ENCODE data around the gene ADARB1.
A peak's percentile ranks its signal among the peaks of the same experiment; 100 is the strongest.

ADARB1 gene

DNA sequence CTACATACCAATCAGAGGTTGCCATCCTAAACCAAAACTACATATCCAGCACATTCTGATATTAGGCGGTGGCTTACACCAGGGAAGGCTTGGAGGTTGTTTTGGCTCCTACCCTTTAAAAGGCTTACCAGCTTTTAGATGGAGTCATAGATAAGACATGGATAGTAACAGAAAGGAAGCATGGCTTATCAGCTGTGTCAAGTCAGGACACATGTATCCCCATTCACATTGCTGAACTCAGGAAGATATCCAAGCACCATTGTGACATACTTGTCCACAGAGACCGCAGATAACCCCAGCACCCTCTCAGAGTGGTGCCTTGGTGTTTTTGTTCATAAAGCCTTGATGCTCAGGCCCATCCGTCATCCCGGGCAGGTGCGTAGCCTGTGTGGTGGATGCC lies 39.7 kb downstream of the ADARB1 start:
- WGBS: 95% methylated on average over 5 of the region's 5 CpGs
- no peak overlapping the region for H2AFZ ChIP-seq (ENCODE audit: low read depth, low read length)
- H3K27ac ChIP-seq (ENCODE audit: low read length, poor library complexity, severe bottlenecking): no peak overlapping the region
- H3K36me3 ChIP-seq (ENCODE audit: control insufficient read depth in 1 of 2, insufficient read depth in 2 of 2, low read depth in 1 of 2, low read length in 2 of 2): peaks cover 0 to 3% of the 10 kb centered on the region in 2 experiments
- no peak overlapping the region for H2BK15ac ChIP-seq (ENCODE audit: low read depth, poor library complexity, severe bottlenecking)
- no peak overlapping the region for H3K4me2 ChIP-seq (ENCODE audit: low read length, poor library complexity, severe bottlenecking)
- no peaks in the 10 kb centered on the region for H3K9me3 ChIP-seq (ENCODE audit: control insufficient read depth, low read length)
- no peaks in the 10 kb centered on the region for H3K27me3 ChIP-seq (ENCODE audit: control insufficient read depth in 1 of 2, insufficient read depth in 1 of 2, low read length in 2 of 2)
- H2BK120ac ChIP-seq (ENCODE audit: low read depth, low read length): no peak overlapping the region
- H3K18ac ChIP-seq (ENCODE audit: low read depth in 1 of 2, low read length in 2 of 2): no peak overlapping the region
- no peak overlapping the region for H3K14ac ChIP-seq (ENCODE audit: low read length in 2 of 2)
- no peak overlapping the region for H4K8ac ChIP-seq (ENCODE audit: low read length)
- H3K9ac ChIP-seq (ENCODE audit: low read length): no peak overlapping the region
- H3K4ac ChIP-seq (ENCODE audit: low read depth in 1 of 2, low read length in 2 of 2): no peak overlapping the region
- H2BK5ac ChIP-seq (ENCODE audit: low read depth, low read length, poor library complexity, severe bottlenecking): no peak overlapping the region
- H2BK12ac ChIP-seq (ENCODE audit: low read length in 2 of 2): no peak overlapping the region
- no peak overlapping the region for H4K91ac ChIP-seq (ENCODE audit: low read length)
- H3K23ac ChIP-seq (ENCODE audit: low read length in 2 of 2): no peak overlapping the region
- H3K4me1 ChIP-seq (ENCODE audit: control insufficient read depth, insufficient read depth, low read depth, low read length): peaks cover 13% of the 10 kb centered on the region
- no peak overlapping the region for H2AK5ac ChIP-seq (ENCODE audit: low read length, severe bottlenecking)
- DNase-seq: no peak
- peaks cover 21% of the 10 kb centered on the region for H3K79me1 ChIP-seq (replicated peaks; ENCODE audit: low read length, poor library complexity, severe bottlenecking)
- H3K4me3 ChIP-seq (ENCODE audit: insufficient read depth in 1 of 2, low read depth in 1 of 2, low read length in 2 of 2): no peak overlapping the region

DNA sequence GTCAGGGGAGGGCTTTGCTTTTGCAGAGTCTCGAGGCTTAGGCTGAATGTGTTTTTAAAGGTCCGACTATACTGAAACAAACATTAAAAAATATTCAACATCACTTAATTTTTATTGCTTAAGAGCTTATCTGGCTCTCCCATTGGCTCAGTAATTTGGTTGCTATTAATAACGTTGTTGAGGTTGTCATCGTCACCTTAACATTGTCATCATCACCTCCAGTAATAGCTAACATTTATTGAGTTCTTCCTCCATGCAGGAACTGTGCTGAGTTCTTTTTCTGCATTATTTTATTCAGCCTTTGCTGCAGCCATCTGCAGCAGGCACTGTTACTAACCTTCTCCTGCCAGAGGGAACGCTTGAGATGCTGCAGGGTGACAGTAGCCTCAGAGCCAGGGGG lies 40.1 kb downstream of the ADARB1 start:
- Histone ChIP-seq H3K23ac (ENCODE audit: low read length in 2 of 2) (no peak overlapping the region), H2BK15ac (ENCODE audit: low read depth, poor library complexity, severe bottlenecking) (no peak overlapping the region), H3K4me2 (ENCODE audit: low read length, poor library complexity, severe bottlenecking) (no peak overlapping the region), H3K27me3 (ENCODE audit: control insufficient read depth in 1 of 2, insufficient read depth in 1 of 2, low read length in 2 of 2) (no peaks in the 10 kb centered on the region), H3K4me1 (ENCODE audit: control insufficient read depth, insufficient read depth, low read depth, low read length) (peaks cover 10% of the 10 kb centered on the region), H3K4me3 (ENCODE audit: insufficient read depth in 1 of 2, low read depth in 1 of 2, low read length in 2 of 2) (no peak overlapping the region), H3K14ac (ENCODE audit: low read length in 2 of 2) (no peak overlapping the region), H3K36me3 (ENCODE audit: control insufficient read depth in 1 of 2, insufficient read depth in 2 of 2, low read depth in 1 of 2, low read length in 2 of 2) (peaks cover 0 to 3% of the 10 kb centered on the region in 2 experiments), H2AFZ (ENCODE audit: low read depth, low read length) (no peak overlapping the region), H4K91ac (ENCODE audit: low read length) (no peak overlapping the region), H2BK120ac (ENCODE audit: low read depth, low read length) (no peak overlapping the region), H2BK12ac (ENCODE audit: low read length in 2 of 2) (no peak overlapping the region), H3K4ac (ENCODE audit: low read depth in 1 of 2, low read length in 2 of 2) (no peak overlapping the region), H3K79me1 (replicated peaks; ENCODE audit: low read length, poor library complexity, severe bottlenecking) (peaks cover 19% of the 10 kb centered on the region), H4K8ac (ENCODE audit: low read length) (no peak overlapping the region), H2BK5ac (ENCODE audit: low read depth, low read length, poor library complexity, severe bottlenecking) (no peak overlapping the region), H3K9ac (ENCODE audit: low read length) (no peak overlapping the region), H3K18ac (ENCODE audit: low read depth in 1 of 2, low read length in 2 of 2) (no peak overlapping the region), H3K27ac (ENCODE audit: low read length, poor library complexity, severe bottlenecking) (no peak overlapping the region), H3K9me3 (ENCODE audit: control insufficient read depth, low read length) (no peaks in the 10 kb centered on the region), H2AK5ac (ENCODE audit: low read length, severe bottlenecking) (no peak overlapping the region)
- WGBS: 95% methylated on average over 4 of the region's 5 CpGs
- DNase-seq: no peak

DNA sequence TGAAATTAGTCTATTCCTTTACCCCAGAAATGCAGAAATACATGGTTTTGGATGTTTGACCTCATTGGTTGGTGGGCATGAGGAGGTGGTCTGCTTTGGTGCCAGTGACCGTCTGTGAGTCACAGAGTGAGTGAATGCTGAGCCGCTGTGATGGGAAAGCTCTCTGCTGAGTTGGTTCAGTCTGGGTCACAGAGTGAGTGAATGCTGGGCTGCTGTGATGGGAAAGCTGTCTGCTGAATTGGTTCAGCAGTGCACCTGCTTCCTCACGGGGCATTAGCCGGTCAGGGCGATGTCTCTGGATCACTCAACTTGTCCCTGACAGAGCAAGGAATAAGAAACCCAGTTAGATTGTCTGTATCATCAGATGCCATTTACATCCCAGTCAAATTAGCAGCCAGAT lies 40.8 kb downstream of the ADARB1 start:
- H3K9ac ChIP-seq (ENCODE audit: low read length): no peak overlapping the region
- no peak overlapping the region for H2BK120ac ChIP-seq (ENCODE audit: low read depth, low read length)

DNA sequence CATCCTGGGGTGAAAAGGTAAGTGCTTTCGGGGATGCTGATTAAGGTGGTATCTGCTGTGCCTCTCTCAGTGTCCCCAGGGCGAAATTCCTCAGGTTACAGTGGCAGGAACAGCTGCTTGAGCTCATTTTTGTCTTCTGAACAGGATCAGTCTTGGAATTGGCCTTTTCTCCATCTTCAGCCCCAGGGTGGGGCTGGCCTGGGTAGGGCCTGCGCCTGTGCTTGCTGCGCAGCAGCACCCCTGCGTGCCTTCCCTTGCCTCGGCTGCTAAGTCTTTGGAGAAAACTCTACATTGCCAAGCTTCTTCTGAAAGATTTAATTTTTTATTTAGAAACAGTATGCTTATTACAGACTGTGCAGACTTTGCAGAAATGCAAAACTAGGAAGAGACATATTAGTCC lies 41.7 kb downstream of the ADARB1 start:
- Histone ChIP-seq H3K9me3 (ENCODE audit: control insufficient read depth, low read length) (no peaks in the 10 kb centered on the region), H3K27me3 (ENCODE audit: control insufficient read depth in 1 of 2, insufficient read depth in 1 of 2, low read length in 2 of 2) (no peaks in the 10 kb centered on the region), H2BK15ac (ENCODE audit: low read depth, poor library complexity, severe bottlenecking) (no peak overlapping the region), H2AK5ac (ENCODE audit: low read length, severe bottlenecking) (no peak overlapping the region), H3K4me1 (ENCODE audit: control insufficient read depth, insufficient read depth, low read depth, low read length) (peaks cover 7% of the 10 kb centered on the region), H2AFZ (ENCODE audit: low read depth, low read length) (no peak overlapping the region), H2BK12ac (ENCODE audit: low read length in 2 of 2) (no peak overlapping the region), H4K91ac (ENCODE audit: low read length) (no peak overlapping the region), H3K27ac (ENCODE audit: low read length, poor library complexity, severe bottlenecking) (no peak overlapping the region), H3K4me2 (ENCODE audit: low read length, poor library complexity, severe bottlenecking) (no peak overlapping the region), H3K4ac (ENCODE audit: low read depth in 1 of 2, low read length in 2 of 2) (no peak overlapping the region), H2BK120ac (ENCODE audit: low read depth, low read length) (no peak overlapping the region), H3K23ac (ENCODE audit: low read length in 2 of 2) (peak overlapping the region in 1 of 2 experiments; percentile 54), H3K4me3 (ENCODE audit: insufficient read depth in 1 of 2, low read depth in 1 of 2, low read length in 2 of 2) (no peak overlapping the region), H3K79me1 (replicated peaks; ENCODE audit: low read length, poor library complexity, severe bottlenecking) (peaks cover 19% of the 10 kb centered on the region), H3K18ac (ENCODE audit: low read depth in 1 of 2, low read length in 2 of 2) (no peak overlapping the region), H3K36me3 (ENCODE audit: control insufficient read depth in 1 of 2, insufficient read depth in 2 of 2, low read depth in 1 of 2, low read length in 2 of 2) (peaks cover 0 to 3% of the 10 kb centered on the region in 2 experiments), H4K8ac (ENCODE audit: low read length) (no peak overlapping the region), H2BK5ac (ENCODE audit: low read depth, low read length, poor library complexity, severe bottlenecking) (no peak overlapping the region), H3K9ac (ENCODE audit: low read length) (no peak overlapping the region), H3K14ac (ENCODE audit: low read length in 2 of 2) (no peak overlapping the region)
- no peak for DNase-seq
- 97% methylated on average over 4 of the region's 6 CpGs for WGBS

More for the DNA sequence above, 40.8 kb downstream of the ADARB1 start:
- Histone ChIP-seq H3K4me3 (ENCODE audit: insufficient read depth in 1 of 2, low read depth in 1 of 2, low read length in 2 of 2) (no peak overlapping the region), H3K18ac (ENCODE audit: low read depth in 1 of 2, low read length in 2 of 2) (no peak overlapping the region), H3K14ac (ENCODE audit: low read length in 2 of 2) (no peak overlapping the region), H3K79me1 (replicated peaks; ENCODE audit: low read length, poor library complexity, severe bottlenecking) (peaks cover 19% of the 10 kb centered on the region), H2AFZ (ENCODE audit: low read depth, low read length) (no peak overlapping the region), H2BK15ac (ENCODE audit: low read depth, poor library complexity, severe bottlenecking) (no peak overlapping the region), H3K36me3 (ENCODE audit: control insufficient read depth in 1 of 2, insufficient read depth in 2 of 2, low read depth in 1 of 2, low read length in 2 of 2) (peaks cover 0 to 3% of the 10 kb centered on the region in 2 experiments), H3K23ac (ENCODE audit: low read length in 2 of 2) (no peak overlapping the region), H3K4me2 (ENCODE audit: low read length, poor library complexity, severe bottlenecking) (no peak overlapping the region), H4K8ac (ENCODE audit: low read length) (no peak overlapping the region), H3K27ac (ENCODE audit: low read length, poor library complexity, severe bottlenecking) (no peak overlapping the region), H3K9me3 (ENCODE audit: control insufficient read depth, low read length) (no peaks in the 10 kb centered on the region), H2BK12ac (ENCODE audit: low read length in 2 of 2) (no peak overlapping the region), H2BK5ac (ENCODE audit: low read depth, low read length, poor library complexity, severe bottlenecking) (no peak overlapping the region), H2AK5ac (ENCODE audit: low read length, severe bottlenecking) (no peak overlapping the region), H4K91ac (ENCODE audit: low read length) (no peak overlapping the region), H3K27me3 (ENCODE audit: control insufficient read depth in 1 of 2, insufficient read depth in 1 of 2, low read length in 2 of 2) (no peaks in the 10 kb centered on the region), H3K4me1 (ENCODE audit: control insufficient read depth, insufficient read depth, low read depth, low read length) (peaks cover 10% of the 10 kb centered on the region), H3K4ac (ENCODE audit: low read depth in 1 of 2, low read length in 2 of 2) (no peak overlapping the region)
- 90% methylated on average over 5 of the region's 5 CpGs for WGBS
- no peak for DNase-seq
